Measurements from ENCODE around the gene SELENOW.
"Not testable (repeated sequence)": the region's sequence is repeated elsewhere in the genome, so short reads cannot be mapped to it uniquely, and the experiment has no call there.

SELENOW gene

GRCh38 chr19:47787307-47787706 lies 8.8 kb downstream of the SELENOW start:
- not testable (repeated sequence) for DNase-seq

- DNase-seq: not testable (repeated sequence)
These were observed 11.3 kb downstream of the SELENOW start for GRCh38 chr19:47789811-47790210.

- peak; percentile 80 for DNase-seq
These were observed 11.9 kb downstream of the SELENOW start for GRCh38 chr19:47790398-47790814.

GRCh38 chr19:47792616-47793015 lies 14.1 kb downstream of the SELENOW start:
- no peak for DNase-seq

- no peak for DNase-seq
These were observed 16.0 kb downstream of the SELENOW start for GRCh38 chr19:47794526-47794925.

- no peak for DNase-seq
These were observed 18.3 kb downstream of the SELENOW start for GRCh38 chr19:47796785-47797184.

- no peak for DNase-seq
These were observed 19.7 kb downstream of the SELENOW start for GRCh38 chr19:47797996-47798903.

- no peak for DNase-seq
These were observed 20.4 kb downstream of the SELENOW start for GRCh38 chr19:47798904-47799266.

- no peak for DNase-seq
These were observed 22.8 kb downstream of the SELENOW start for GRCh38 chr19:47801270-47801669.

- no peak for DNase-seq
These were observed 24.1 kb downstream of the SELENOW start for GRCh38 chr19:47802521-47803043.

GRCh38 chr19:47803148-47803547 lies 24.6 kb downstream of the SELENOW start:
- DNase-seq: not testable (repeated sequence)

- not testable (repeated sequence) for DNase-seq
These were observed 25.2 kb downstream of the SELENOW start for GRCh38 chr19:47803671-47804070.

GRCh38 chr19:47804451-47804850 lies 25.9 kb downstream of the SELENOW start, which contains the start of gene TPRX1:
Gene TPRX1, minus strand, starts transcription at chr19:47804551. Its CDS starts 12 bp downstream, at chr19:47804539.
- not testable (repeated sequence) for DNase-seq

GRCh38 chr19:47805313-47805712 lies 26.8 kb downstream of the SELENOW start:
- no peak for DNase-seq

GRCh38 chr19:47806435-47806834 lies 27.9 kb downstream of the SELENOW start:
- DNase-seq: no peak

- peak; percentile 71 for DNase-seq
These were observed 34.9 kb downstream of the SELENOW start for GRCh38 chr19:47813304-47813994.

- no peak for DNase-seq
These were observed 35.5 kb downstream of the SELENOW start for GRCh38 chr19:47813995-47814328.

- DNase-seq: not testable (repeated sequence)
These were observed 37.8 kb downstream of the SELENOW start for GRCh38 chr19:47816270-47816669.

GRCh38 chr19:47818221-47818620 lies 39.7 kb downstream of the SELENOW start:
- not testable (repeated sequence) for DNase-seq

GRCh38 chr19:47819858-47820257 lies 41.4 kb downstream of the SELENOW start:
- DNase-seq: no peak

- no peak for DNase-seq
These were observed 41.9 kb downstream of the SELENOW start for GRCh38 chr19:47820410-47820809.

GRCh38 chr19:47821460-47822020 lies 43.0 kb downstream of the SELENOW start, which contains the start of gene CRX:
Gene CRX, plus strand, starts transcription at chr19:47821937. Its CDS starts 12,507 bp downstream, at chr19:47834444.
- DNase-seq: no peak

- no peak for DNase-seq
These were observed 45.9 kb downstream of the SELENOW start for GRCh38 chr19:47824396-47824795.

Data from CD4-positive, alpha-beta T cell treated with Interleukin-12 subunit alpha and Interleukin-12 subunit beta, for 1 hour (primary cell).